NB4 (cell line): ENCODE results near the gene CCDC120.

Experiments used
- MYC ChIP-seq: IDR thresholded peaks from 2 replicates; pipeline ENCODE4 v1.6.1; 2011; ENCODE audit warnings: low read depth, low read length
- POLR2A ChIP-seq: IDR thresholded peaks from 2 replicates; pipeline ENCODE4 v1.6.1; 2011; ENCODE audit warnings: mild to moderate bottlenecking; ENCODE audit not compliant: insufficient read length; ENCODE audit errors: extremely low read depth
- TF ChIP-seq, protein P1 (sequence below): IDR thresholded peaks from one replicate; pipeline ENCODE4 v1.5.1; 2012; ENCODE audit warnings: low read depth, low read length
- TF ChIP-seq, protein P2 (sequence below): IDR thresholded peaks from 2 replicates; pipeline ENCODE4 v1.6.1; 2011; ENCODE audit warnings: low read depth, low read length

DNA sequence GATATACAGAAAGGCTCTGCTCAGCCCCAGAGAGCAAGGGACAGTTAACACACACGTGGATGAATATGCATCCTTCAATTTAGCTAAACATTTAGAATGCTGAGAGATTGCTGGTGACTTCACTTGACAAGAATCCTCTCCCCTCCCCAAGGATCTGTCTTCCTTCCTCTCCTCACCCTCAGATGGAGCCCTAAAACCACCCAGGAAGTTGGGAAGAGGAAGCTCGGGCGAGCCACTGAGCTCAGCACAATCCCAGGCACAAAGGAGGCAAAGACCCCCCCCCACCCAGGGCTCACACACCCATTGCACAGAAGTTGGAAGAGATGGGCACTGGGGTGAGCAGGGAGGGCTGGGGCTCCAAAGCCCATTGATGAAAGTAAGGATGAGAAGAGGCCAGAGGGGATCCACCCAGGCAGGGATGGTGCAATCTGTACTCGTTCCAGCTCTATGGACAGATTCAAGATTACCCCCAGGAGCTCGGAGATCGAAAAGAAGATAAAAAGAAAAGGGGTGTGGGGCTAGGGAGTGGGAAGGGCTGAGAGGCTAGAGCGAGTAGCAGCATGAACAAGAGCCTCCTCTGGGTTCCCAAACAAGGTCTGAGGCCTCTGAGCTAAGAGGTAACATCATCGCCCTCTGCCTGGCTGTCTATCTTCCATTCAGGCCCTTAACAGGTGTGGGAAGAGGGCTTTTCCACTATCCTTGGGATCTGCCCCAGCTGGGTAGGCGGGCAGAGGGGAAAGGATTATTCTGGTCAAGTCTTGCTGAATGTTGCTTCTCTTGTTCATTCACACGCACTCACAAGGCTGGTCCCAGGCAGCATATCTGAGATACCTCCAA, 16.8 kb upstream of the CCDC120 start:
- TF ChIP-seq, protein P1, sequence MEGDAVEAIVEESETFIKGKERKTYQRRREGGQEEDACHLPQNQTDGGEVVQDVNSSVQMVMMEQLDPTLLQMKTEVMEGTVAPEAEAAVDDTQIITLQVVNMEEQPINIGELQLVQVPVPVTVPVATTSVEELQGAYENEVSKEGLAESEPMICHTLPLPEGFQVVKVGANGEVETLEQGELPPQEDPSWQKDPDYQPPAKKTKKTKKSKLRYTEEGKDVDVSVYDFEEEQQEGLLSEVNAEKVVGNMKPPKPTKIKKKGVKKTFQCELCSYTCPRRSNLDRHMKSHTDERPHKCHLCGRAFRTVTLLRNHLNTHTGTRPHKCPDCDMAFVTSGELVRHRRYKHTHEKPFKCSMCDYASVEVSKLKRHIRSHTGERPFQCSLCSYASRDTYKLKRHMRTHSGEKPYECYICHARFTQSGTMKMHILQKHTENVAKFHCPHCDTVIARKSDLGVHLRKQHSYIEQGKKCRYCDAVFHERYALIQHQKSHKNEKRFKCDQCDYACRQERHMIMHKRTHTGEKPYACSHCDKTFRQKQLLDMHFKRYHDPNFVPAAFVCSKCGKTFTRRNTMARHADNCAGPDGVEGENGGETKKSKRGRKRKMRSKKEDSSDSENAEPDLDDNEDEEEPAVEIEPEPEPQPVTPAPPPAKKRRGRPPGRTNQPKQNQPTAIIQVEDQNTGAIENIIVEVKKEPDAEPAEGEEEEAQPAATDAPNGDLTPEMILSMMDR: no peak
- TF ChIP-seq POLR2A (no peak), MYC (no peak)
- TF ChIP-seq, protein P2, sequence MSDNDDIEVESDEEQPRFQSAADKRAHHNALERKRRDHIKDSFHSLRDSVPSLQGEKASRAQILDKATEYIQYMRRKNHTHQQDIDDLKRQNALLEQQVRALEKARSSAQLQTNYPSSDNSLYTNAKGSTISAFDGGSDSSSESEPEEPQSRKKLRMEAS: no peak
